ENCODE results near the gene LSAMP.

The LSAMP gene

GRCh38 chr3:115927197-115927596 is 518.1 kb downstream of the LSAMP start:
- H3K27ac ChIP-seq: no peak overlapping the region
- no peaks in the 10 kb centered on the region for H3K27me3 ChIP-seq
- no peak for TF ChIP-seq CTCF (IDR thresholded peaks at IDR 0.05)
- H3K4me1 ChIP-seq (ENCODE audit: control insufficient read depth in 1 of 2, insufficient read depth in 1 of 2, low read depth in 1 of 2, low read length in 1 of 2): no peaks in the 10 kb centered on the region
- H3K4me3 ChIP-seq (ENCODE audit: low read depth in 1 of 2, low read length in 1 of 2): no peak overlapping the region
- H3K9me3 ChIP-seq: no peaks in the 10 kb centered on the region
- H3K36me3 ChIP-seq: no peaks in the 10 kb centered on the region

GRCh38 chr3:115922681-115923347 is 522.5 kb downstream of the LSAMP start:
- H3K9me3 ChIP-seq: no peaks in the 10 kb centered on the region
- no peaks in the 10 kb centered on the region for H3K36me3 ChIP-seq
- no peak overlapping the region for H3K4me3 ChIP-seq (ENCODE audit: low read depth in 1 of 2, low read length in 1 of 2)
- no peaks in the 10 kb centered on the region for H3K27me3 ChIP-seq
- no peak for TF ChIP-seq CTCF (IDR thresholded peaks at IDR 0.05)
- H3K4me1 ChIP-seq (ENCODE audit: control insufficient read depth in 1 of 2, insufficient read depth in 1 of 2, low read depth in 1 of 2, low read length in 1 of 2): no peaks in the 10 kb centered on the region
- H3K27ac ChIP-seq: no peak overlapping the region

- Histone ChIP-seq H3K9me3 (no peaks in the 10 kb centered on the region), H3K4me3 (ENCODE audit: low read depth in 1 of 2, low read length in 1 of 2) (no peak overlapping the region), H3K36me3 (no peaks in the 10 kb centered on the region), H3K27me3 (no peaks in the 10 kb centered on the region), H3K4me1 (ENCODE audit: control insufficient read depth in 1 of 2, insufficient read depth in 1 of 2, low read depth in 1 of 2, low read length in 1 of 2) (no peaks in the 10 kb centered on the region), H3K27ac (no peak overlapping the region)
- TF ChIP-seq CTCF (IDR thresholded peaks at IDR 0.05): no peak
Observed at GRCh38 chr3:115921711-115922110, 523.6 kb downstream of the LSAMP start.

- no peak for TF ChIP-seq CTCF (IDR thresholded peaks at IDR 0.05)
- no peak overlapping the region for H3K4me3 ChIP-seq (ENCODE audit: low read depth in 1 of 2, low read length in 1 of 2)
- H3K4me1 ChIP-seq (ENCODE audit: control insufficient read depth in 1 of 2, insufficient read depth in 1 of 2, low read depth in 1 of 2, low read length in 1 of 2): no peaks in the 10 kb centered on the region
- H3K27me3 ChIP-seq: no peaks in the 10 kb centered on the region
- no peaks in the 10 kb centered on the region for H3K36me3 ChIP-seq
- no peak overlapping the region for H3K27ac ChIP-seq
- no peaks in the 10 kb centered on the region for H3K9me3 ChIP-seq
Observed at GRCh38 chr3:115918900-115919299, 526.4 kb downstream of the LSAMP start.

GRCh38 chr3:115916866-115917265 is 528.4 kb downstream of the LSAMP start:
- Histone ChIP-seq H3K4me3 (ENCODE audit: low read depth in 1 of 2, low read length in 1 of 2) (no peak overlapping the region), H3K36me3 (no peaks in the 10 kb centered on the region), H3K27me3 (no peaks in the 10 kb centered on the region), H3K9me3 (no peaks in the 10 kb centered on the region), H3K27ac (no peak overlapping the region), H3K4me1 (ENCODE audit: control insufficient read depth in 1 of 2, insufficient read depth in 1 of 2, low read depth in 1 of 2, low read length in 1 of 2) (no peaks in the 10 kb centered on the region)
- TF ChIP-seq CTCF (IDR thresholded peaks at IDR 0.05): no peak
